ENCODE results near the gene SIAH2.

Gene SIAH2

GRCh38 chr3:150747886-150748683, 14.9 kb downstream of the SIAH2 start:
- no peak for DNase-seq

- DNase-seq: no peak
Observed at GRCh38 chr3:150746791-150747590, 16.0 kb downstream of the SIAH2 start.

- no peak for DNase-seq
Observed at GRCh38 chr3:150745832-150746231, 17.1 kb downstream of the SIAH2 start.

- DNase-seq: no peak
Observed at GRCh38 chr3:150744919-150745211, 18.1 kb downstream of the SIAH2 start.

GRCh38 chr3:150744041-150744918, 18.7 kb downstream of the SIAH2 start:
- DNase-seq: no peak

GRCh38 chr3:150743508-150743907, 19.5 kb downstream of the SIAH2 start:
- DNase-seq: no peak

- DNase-seq: no peak
Observed at GRCh38 chr3:150742679-150743078, 20.3 kb downstream of the SIAH2 start.

GRCh38 chr3:150742141-150742523, 20.8 kb downstream of the SIAH2 start:
- DNase-seq: no peak

GRCh38 chr3:150741497-150742140, 21.4 kb downstream of the SIAH2 start:
- no peak for DNase-seq

GRCh38 chr3:150740733-150741496, 22.1 kb downstream of the SIAH2 start:
- DNase-seq: no peak

GRCh38 chr3:150739877-150740645, 22.9 kb downstream of the SIAH2 start:
- DNase-seq: no peak

GRCh38 chr3:150739200-150739863, 23.6 kb downstream of the SIAH2 start:
- no peak for DNase-seq

- no peak for DNase-seq
Observed at GRCh38 chr3:150738688-150739087, 24.3 kb downstream of the SIAH2 start.

GRCh38 chr3:150737874-150738679, 24.9 kb downstream of the SIAH2 start:
- no peak for DNase-seq

GRCh38 chr3:150736903-150737832, 25.8 kb downstream of the SIAH2 start:
- no peak for DNase-seq

- no peak for DNase-seq
Observed at GRCh38 chr3:150736316-150736719, 26.7 kb downstream of the SIAH2 start.

GRCh38 chr3:150734795-150735119, 28.2 kb downstream of the SIAH2 start:
- DNase-seq: no peak

- no peak for DNase-seq
Observed at GRCh38 chr3:150733936-150734794, 28.8 kb downstream of the SIAH2 start.
